HepG2 (cell line): Measurements from ENCODE around the gene CCDC177. TPM values are rescaled to one million over a fixed set of nuclear protein-coding genes. Genes with fewer than 3 reads are reported as not detected.

ENCODE experiments used
- ATAC-seq: fragments of 200-7000 bp; cut with Tn5 transposase; 3 replicates; pipeline ENCODE4 v1.9.1; 2020; ENCODE audit warnings: mild to moderate bottlenecking, moderate library complexity
- BruUV-seq: library from RNA; stranded (reverse); fragments of 400-500 nt; replicated peaks from 2 replicates; lab custom pipeline; 2021; lab: Mats Ljungman, UMichigan
- CTCF ChIA-PET: fragments of 300-600 bp; formaldehyde crosslinking; extraction: SDS; loops from one replicate; lab custom pipeline; 2021; ENCODE audit warnings: low total read pairs, inconsistent platforms, low intra/inter-chr PET ratio; lab: Yijun Ruan, JAX
- POLR2A ChIA-PET: fragments of 350-600 bp; sonication (Branson Sonifier 250); formaldehyde crosslinking; loops from one replicate; lab custom pipeline; 2020; ENCODE audit warnings: antibody characterized with exemption, inconsistent platforms; lab: Yijun Ruan, JAX
- DNase-seq: peaks from one replicate; pipeline ENCODE4 v3.0.0-alpha.2; 2015; ENCODE audit warnings: low spot score
- FAIRE-seq: peaks from 3 replicates; lab custom pipeline; 2011; peaks lifted over from hg19 to GRCh38; lab: Jason Lieb, UNC
- H2AFZ ChIP-seq: one replicate; pipeline ENCODE4 v1.6.1; 2011; ENCODE audit warnings: low read length, inconsistent platforms
- H3K27ac ChIP-seq: fragments of 300-600 bp; 3 replicates; pipeline ENCODE4 v1.8.0; 2011; ENCODE audit warnings: mixed run types, mild to moderate bottlenecking, mixed read lengths, low read length, inconsistent platforms; ENCODE audit not compliant: insufficient read depth; ENCODE audit errors: extremely low read length
- H3K27me3 ChIP-seq, 2 experiments: fragments of 200-600 bp in 1 of 2; 2 replicates in 1 of 2; 3 replicates in 1 of 2; pipeline versions ENCODE4 v1.6.0 to v1.8.0; 2011; ENCODE audit warnings: low read length in 2 of 2, mild to moderate bottlenecking in 2 of 2, moderate library complexity in 2 of 2, inconsistent platforms in 1 of 2; ENCODE audit not compliant: insufficient read depth in 2 of 2, control insufficient read depth in 1 of 2
- H3K36me3 ChIP-seq, 2 experiments: fragments of 200-600 bp in 1 of 2; replicated peaks in 1 of 2; 2 replicates in 1 of 2; 3 replicates in 1 of 2; pipeline versions ENCODE4 v1.5.1 to v1.8.0; 2011; ENCODE audit warnings: low read length in 2 of 2, inconsistent platforms in 1 of 2; ENCODE audit not compliant: insufficient read depth in 2 of 2, control insufficient read depth in 1 of 2
- H3K4me1 ChIP-seq: 2 replicates; pipeline ENCODE4 v1.5.1; 2012; ENCODE audit warnings: low read length, inconsistent platforms; ENCODE audit not compliant: insufficient read depth
- H3K4me2 ChIP-seq: 2 replicates; pipeline ENCODE4 v1.6.0; 2011; ENCODE audit warnings: low read depth, low read length, inconsistent platforms
- H3K4me3 ChIP-seq, 3 experiments: fragments of 200-600 bp in 1 of 3; sonication (generic), shearing (Covaris generic) in 1 of 3; replicated peaks in 1 of 3; 2 replicates each; pipeline ENCODE4 v1.5.1; 2011 to 2016; ENCODE audit warnings: low read length in 3 of 3, inconsistent platforms in 2 of 3, low read depth in 2 of 3, mild to moderate bottlenecking in 2 of 3, control low read depth in 1 of 3, mixed read lengths in 1 of 3; ENCODE audit not compliant: insufficient read depth in 1 of 3
- H3K79me2 ChIP-seq: one replicate; pipeline ENCODE4 v1.6.1; 2011; ENCODE audit warnings: low read length, inconsistent platforms; ENCODE audit not compliant: insufficient read depth
- H3K9ac ChIP-seq: 2 replicates; pipeline ENCODE4 v1.6.0; 2011; ENCODE audit warnings: mild to moderate bottlenecking, low read depth, low read length, inconsistent platforms; ENCODE audit not compliant: insufficient read depth
- H3K9me3 ChIP-seq: 2 replicates; pipeline ENCODE4 v1.5.1; 2012; ENCODE audit warnings: mild to moderate bottlenecking, low read length
- H4K20me1 ChIP-seq: 2 replicates; pipeline ENCODE4 v1.6.0; 2011; ENCODE audit warnings: inconsistent platforms, mild to moderate bottlenecking, low read length, moderate library complexity; ENCODE audit not compliant: insufficient read depth
- NFIB ChIP-seq: sonication (generic); formaldehyde crosslinking; IDR thresholded peaks from 2 replicates; pipeline ENCODE4 v1.9.0; 2021; ENCODE audit warnings: missing genetic modification reagents, mild to moderate bottlenecking, borderline replicate concordance
- RNF219 ChIP-seq: sonication (generic); formaldehyde crosslinking; IDR thresholded peaks from 2 replicates; pipeline ENCODE4 v1.5.0; 2020; ENCODE audit warnings: mild to moderate bottlenecking, missing genetic modification reagents
- ZNF367 ChIP-seq: sonication (generic); formaldehyde crosslinking; IDR thresholded peaks from 2 replicates; pipeline ENCODE4 v1.4.0; 2020; ENCODE audit warnings: missing genetic modification reagents, borderline replicate concordance
- ZNF670 ChIP-seq: sonication (generic); formaldehyde crosslinking; IDR thresholded peaks from 2 replicates; pipeline ENCODE4 v1.8.0; 2022; ENCODE audit warnings: mild to moderate bottlenecking, missing genetic modification reagents, borderline replicate concordance
- WGBS: methylation state at CpG from one replicate; pipeline ENCODE4 v1.1.6; 2017; ENCODE audit warnings: low lambda C conversion rate; 5-methylcytosine and 5-hydroxymethylcytosine counted together
- in situ Hi-C: cut with HindIII; loops from 2 replicates; pipeline ENCODE4 v1.10.0; 2017; ENCODE audit warnings: low pct_unique_long_range_greater_than_20kb; ENCODE audit not compliant: extremely low pct_ligation_motif_present
- intact Hi-C: fragments of 100-400 bp; cut with micrococcal nuclease; formaldehyde crosslinking; loops from one replicate; pipeline ENCODE4 v1.10.0; 2022; ENCODE audit not compliant: unreplicated experiment
- polyA plus RNA-seq, 8 experiments: library from polyadenylated mRNA; depleted of rRNA in 3 of 8; stranded (reverse) in 7 of 8; unstranded in 1 of 8; fragments of >200 nt; fragmentation: Illumina TruSeq in 4 of 8; extraction: Trizol in 4 of 8; gene quantifications; 2 replicates each; pipeline versions ENCODE4 v1.2.1 to v1.2.3, GENCODE V29; 2011 to 2016; ENCODE audit warnings: low read depth in 4 of 8, missing spikeins in 1 of 8, mixed read lengths in 1 of 8; ENCODE audit not compliant: insufficient read depth in 1 of 8
- total RNA-seq, 5 experiments: library from RNA; depleted of rRNA; stranded (reverse); fragments of >200 nt; fragmentation: Illumina TruSeq; extraction: Trizol; gene quantifications; 2 replicates each; pipeline ENCODE4 v1.2.3, GENCODE V29; 2016; ENCODE audit warnings: low read depth in 1 of 5

The CCDC177 gene
- total and polyA plus RNA-seq, 2 of the 13 experiments (the other 11 are each of a cell fraction or from before 2014, with no cell fraction given): not detected

GRCh38 chr14:69571449-69572029 lies 3.1 kb downstream of the CCDC177 start:
- no peaks in the 10 kb centered on the region for H4K20me1 ChIP-seq
- WGBS: 91% methylated on average over 61 of the region's 62 CpGs
- intact Hi-C loops (no loop called here), in situ Hi-C loops (loop anchor here (5.0 kb wide), 1 partner anchor 34 kb away; no protein-coding TSS in a partner anchor)
- peaks cover 31% of the 10 kb centered on the region for H3K4me1 ChIP-seq
- no peak for TF ChIP-seq ZNF670 (CRISPR knock-in tag)
- no peak for TF ChIP-seq RNF219 (CRISPR knock-in tag)
- no peak for TF ChIP-seq ZNF367 (CRISPR knock-in tag)
- no peaks in the 10 kb centered on the region for H3K9me3 ChIP-seq
- DNase-seq (no peak), ATAC-seq (no peak), FAIRE-seq (no peak)
- no peak overlapping the region for H2AFZ ChIP-seq
- BruUV-seq: no TSS peak
- no peaks in the 10 kb centered on the region for H3K36me3 ChIP-seq
- H3K27ac ChIP-seq: no peak overlapping the region
- H3K4me2 ChIP-seq: peak overlapping the region; percentile 60
- POLR2A ChIA-PET: no interaction called here
- no peaks in the 10 kb centered on the region for H3K79me2 ChIP-seq
- peak overlapping the region in 2 of 3 experiments; percentile 22 to 58; a peak in 2 of 6 replicates for H3K4me3 ChIP-seq
- H3K9ac ChIP-seq: no peak overlapping the region
- peaks cover 2 to 67% of the 10 kb centered on the region in 2 experiments for H3K27me3 ChIP-seq
- CTCF ChIA-PET: no interaction called here

GRCh38 chr14:69570836-69571330 lies 3.8 kb downstream of the CCDC177 start:
- CTCF ChIA-PET: no interaction called here
- no peak for TF ChIP-seq NFIB (CRISPR knock-in tag)
- Histone ChIP-seq H3K27ac (no peak overlapping the region), H3K4me3 (no peak overlapping the region), H3K27me3 (peaks cover 2 to 63% of the 10 kb centered on the region in 2 experiments), H3K4me2 (no peak overlapping the region), H4K20me1 (no peaks in the 10 kb centered on the region), H3K36me3 (no peaks in the 10 kb centered on the region), H3K4me1 (peaks cover 31% of the 10 kb centered on the region), H3K9ac (no peak overlapping the region), H2AFZ (no peak overlapping the region), H3K79me2 (no peaks in the 10 kb centered on the region), H3K9me3 (no peaks in the 10 kb centered on the region)
- FAIRE-seq (no peak), DNase-seq (no peak), ATAC-seq (no peak)
- BruUV-seq: no TSS peak
- intact Hi-C loops (no loop called here), in situ Hi-C loops (loop anchor here (5.0 kb wide), 1 partner anchor 34 kb away; no protein-coding TSS in a partner anchor)
- WGBS: 67% methylated on average over 7 of the region's 7 CpGs
- POLR2A ChIA-PET: no interaction called here
